A204.1 (cell line): ENCODE data around the gene AGK.
"Not testable (repeated sequence)": the region's sequence is repeated elsewhere in the genome, so short reads cannot be mapped to it uniquely, and the experiment has no call there.

Experiments
- FAIRE-seq: peaks from 2 replicates; lab custom pipeline; 2012; peaks lifted over from hg19 to GRCh38; lab: Jason Lieb, UNC

Gene AGK

DNA sequence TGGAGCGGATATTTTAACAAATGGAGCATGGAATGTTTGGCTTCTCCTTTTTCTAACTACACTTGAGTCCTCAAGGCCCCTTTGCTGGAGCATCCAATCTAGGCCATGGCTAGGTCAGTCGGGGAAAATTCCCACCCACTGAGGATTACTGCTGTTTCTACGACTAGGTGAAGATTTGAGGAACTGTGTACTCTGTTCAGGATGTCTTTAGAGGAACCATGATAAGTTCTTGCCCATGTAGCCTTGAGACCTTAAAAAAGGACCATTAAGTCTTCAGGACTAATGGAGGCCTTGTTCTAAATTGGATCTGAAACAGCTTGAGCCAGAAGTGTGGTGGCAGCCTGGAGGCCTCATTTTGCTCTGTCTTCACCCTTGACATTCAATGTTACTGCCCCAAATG lies 6.2 kb downstream of the AGK start:
- FAIRE-seq = no peak

DNA sequence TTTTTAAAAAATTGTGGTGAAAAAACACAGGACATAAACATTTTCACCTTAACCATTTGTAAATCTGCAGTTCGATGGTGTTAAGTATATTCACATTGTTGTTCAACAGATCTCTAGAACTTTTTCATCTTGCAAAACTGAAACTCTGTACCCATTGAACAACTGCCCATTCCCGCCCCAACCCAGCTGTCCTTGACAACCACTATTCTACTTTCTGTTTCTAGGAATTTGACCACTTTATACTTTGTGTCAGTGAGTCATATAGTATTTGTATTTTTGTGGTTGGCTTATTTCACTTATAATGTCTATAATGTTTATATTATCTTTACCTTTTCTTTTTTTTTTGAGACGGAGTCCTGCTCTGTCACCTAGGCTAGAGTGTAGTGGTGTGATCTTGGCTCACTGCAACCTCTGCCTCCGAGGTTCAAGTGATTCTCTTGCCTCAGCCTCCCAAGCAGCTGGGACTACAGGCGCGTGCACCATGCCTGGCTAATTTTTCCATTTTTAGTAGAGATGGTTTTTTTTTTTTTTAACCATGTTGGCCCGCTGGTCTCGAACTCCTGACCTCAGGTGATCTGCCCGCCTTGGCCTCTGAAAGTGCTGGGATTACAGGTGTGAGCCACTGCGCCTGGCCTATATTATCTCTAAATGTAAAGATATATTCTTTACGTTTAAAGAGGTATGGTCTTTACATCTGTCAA lies 6.8 kb downstream of the AGK start:
- FAIRE-seq = not testable (repeated sequence)

DNA sequence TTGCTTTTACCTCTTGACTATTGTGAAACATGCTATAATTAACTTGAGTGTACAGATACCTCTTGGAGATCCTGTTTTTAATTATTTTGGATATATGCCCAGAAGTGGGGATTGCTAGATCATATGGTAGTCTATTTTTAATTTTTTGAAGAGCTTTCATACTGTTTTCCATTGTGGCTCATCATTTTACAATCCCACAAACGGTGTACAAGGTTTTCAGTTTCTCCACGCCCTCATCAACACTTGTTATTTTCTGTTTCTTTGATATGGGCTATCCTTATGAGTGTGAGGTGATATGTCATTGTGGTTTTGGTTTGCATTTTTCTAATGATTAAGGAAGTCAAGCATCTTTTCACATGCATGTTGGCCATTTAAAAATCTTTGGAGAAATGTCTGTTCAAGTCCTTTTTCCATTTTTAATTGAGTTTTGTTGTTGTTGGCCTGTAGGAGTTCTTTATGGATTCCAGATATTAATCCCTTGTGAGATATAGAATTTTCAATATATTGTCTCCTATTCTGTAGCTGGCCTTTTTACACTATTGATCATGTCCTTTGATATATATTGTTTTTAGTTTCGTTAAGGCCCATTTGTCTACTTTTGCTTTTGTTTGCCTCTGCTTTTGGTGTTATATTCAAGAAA lies 7.5 kb downstream of the AGK start:
- FAIRE-seq = no peak

DNA sequence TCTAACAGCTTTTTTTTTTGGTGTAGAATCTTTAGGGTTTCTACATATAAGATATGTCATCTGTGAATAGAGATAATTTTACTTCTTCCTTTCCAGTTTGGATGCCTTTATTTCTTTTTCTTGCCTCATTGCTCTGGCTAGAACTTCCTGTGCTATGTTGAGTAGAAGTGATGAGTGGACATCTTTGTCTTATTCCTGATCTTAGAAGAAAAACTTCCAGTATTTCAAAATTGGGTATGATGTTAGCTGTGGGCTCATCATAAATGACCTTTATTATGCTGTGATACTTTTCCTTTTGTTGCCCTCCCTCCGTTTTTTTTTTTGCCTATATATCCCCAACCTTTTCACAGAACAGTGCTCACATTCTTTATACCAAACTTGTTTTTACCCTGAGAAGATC lies 8.8 kb downstream of the AGK start:
- no peak for FAIRE-seq

DNA sequence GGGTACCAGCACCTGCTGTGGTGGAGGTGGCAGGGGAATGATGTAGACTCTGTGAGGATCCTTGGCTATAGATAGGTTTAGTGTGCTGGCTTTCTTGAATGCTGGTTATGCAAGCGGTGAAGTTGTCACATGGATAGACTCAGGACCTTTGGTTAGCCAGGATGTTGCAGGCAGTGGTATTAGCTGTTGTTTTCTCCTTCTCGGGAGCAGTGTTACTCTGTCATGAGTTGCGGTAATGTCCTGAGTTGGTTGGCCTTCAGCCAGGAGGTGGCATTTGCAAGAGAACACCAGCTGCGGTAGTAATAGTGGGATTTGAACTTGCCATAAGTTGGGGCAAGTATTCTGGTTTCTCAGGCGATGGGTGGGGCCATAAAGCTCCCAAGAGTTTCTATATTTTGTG lies 10.8 kb downstream of the AGK start:
- no peak for FAIRE-seq

DNA sequence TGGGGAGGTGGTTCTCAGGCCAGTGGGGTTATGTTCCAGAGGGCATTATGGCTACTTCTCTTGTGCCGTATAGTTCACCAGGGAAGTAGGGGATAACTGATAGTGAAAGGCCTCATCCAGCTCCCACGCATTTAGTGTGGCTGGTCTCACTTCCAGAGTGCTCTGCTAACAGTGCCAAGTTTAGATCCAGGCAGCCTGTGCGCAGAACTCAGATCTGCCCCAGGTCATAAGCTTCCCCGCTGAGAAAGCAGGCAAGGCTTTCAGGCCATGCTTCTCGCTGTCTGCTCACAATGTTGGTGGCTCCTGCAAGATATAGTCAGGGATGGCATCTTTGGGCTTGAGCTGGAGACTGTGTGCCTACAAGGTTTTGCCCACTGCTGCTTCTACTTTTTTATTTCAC lies 11.3 kb downstream of the AGK start:
- no peak for FAIRE-seq

DNA sequence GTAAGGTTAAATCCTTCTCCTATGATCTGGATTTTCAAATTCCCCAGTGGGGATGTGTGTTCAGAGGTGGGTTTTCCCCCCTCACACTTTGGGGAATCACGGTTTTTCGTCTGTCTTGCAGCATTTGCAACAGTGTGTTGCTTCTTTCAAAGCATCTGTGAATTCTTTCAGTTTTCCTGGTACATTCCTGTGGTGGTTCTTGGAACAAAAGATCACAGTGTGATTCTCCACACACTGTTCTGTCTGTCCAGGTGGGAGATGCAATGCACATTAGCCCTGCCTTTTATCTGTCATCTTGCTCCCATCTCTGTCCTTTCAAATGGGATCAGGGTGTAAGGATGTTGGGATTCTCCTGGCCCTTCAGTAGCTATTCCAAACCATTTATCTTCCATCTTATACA lies 11.8 kb downstream of the AGK start:
- no peak for FAIRE-seq

DNA sequence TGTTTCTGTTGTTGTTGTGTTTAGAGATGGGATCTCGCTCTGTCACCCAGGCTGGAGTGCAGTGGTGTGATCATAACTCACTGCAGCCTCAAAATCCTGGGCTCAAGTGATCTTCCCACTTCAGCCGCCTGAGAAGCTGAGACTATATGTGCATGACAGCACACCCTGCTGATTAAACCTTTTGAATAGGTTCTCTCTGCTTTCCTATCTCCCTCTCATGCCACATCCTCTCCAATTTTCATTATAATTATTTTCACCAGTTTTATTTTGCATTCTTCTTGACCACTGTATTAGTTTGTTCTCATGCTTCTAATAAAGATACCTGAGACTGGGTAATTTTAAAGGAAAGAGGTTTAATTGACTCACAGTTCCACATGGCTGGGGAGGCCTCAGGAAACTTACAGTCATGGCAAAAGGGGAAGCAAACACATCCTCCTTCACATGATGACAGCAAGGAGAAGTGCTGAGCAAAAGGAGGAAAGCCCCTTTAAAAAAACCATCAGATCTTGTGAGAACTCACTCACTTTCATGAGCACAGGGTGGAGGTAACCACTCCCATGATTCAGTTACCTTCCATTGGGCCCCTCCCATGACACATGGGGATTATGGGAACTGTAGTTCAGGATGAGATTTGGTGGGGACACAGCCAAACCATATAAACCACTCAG lies 12.9 kb downstream of the AGK start:
- no peak for FAIRE-seq

DNA sequence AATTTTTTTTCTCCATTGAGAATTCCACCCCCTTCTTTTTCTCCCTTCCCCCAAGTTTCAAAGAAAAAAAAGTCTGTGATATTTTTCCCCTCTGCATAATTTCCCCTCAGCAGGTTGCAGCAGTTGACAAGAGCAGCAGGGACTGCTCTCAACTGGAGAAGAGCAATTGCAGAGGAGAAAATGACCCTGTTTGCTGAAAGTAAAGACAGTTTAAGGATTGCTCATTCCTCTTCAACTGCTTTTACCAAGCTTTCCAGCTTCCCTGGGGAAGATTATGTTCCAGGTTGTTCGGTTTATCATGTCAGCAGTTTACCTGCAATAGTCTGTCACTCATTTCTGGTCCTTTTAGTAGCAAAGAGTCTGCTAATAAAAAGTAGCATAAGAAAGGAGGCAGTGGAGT lies 16.2 kb downstream of the AGK start:
- no peak for FAIRE-seq

DNA sequence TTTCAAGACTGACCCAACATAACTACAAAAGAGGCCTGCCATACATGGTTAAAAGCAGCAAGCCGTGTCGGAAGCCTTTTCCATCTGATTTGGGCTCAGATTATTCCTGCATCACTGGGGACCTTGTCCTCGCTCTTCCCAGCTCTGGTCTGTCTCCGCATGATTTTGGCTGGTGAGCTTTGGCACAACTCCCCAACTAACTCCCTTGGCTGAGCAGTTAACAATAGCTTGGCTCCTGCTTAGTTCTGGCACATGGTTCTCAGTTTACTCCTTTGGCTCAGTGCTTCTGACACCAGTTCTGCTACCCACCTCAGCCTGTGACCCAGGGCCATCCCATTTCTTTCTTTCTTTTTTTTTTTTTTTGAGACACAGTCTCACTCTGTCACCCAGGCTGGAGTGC lies 17.0 kb downstream of the AGK start:
- no peak for FAIRE-seq

DNA sequence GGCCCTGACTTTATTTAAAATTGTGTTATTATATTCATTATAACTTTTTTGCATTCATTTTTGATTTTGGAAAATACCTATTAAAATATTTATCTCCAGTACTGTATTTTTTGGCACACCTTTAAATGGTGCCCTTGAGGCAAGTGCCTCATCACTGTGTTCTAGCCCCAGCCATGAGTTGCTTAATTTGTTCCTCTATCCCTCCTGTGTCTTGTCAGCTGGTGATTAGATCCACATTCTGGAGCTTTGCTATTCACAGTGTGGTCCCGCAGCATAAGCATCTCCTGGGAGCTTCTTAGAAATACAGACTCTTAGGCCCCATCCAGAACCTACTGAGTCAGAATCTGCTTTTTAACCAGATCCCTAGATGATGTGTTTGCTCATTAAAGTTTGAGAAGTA lies 19.8 kb downstream of the AGK start:
- FAIRE-seq = no peak

DNA sequence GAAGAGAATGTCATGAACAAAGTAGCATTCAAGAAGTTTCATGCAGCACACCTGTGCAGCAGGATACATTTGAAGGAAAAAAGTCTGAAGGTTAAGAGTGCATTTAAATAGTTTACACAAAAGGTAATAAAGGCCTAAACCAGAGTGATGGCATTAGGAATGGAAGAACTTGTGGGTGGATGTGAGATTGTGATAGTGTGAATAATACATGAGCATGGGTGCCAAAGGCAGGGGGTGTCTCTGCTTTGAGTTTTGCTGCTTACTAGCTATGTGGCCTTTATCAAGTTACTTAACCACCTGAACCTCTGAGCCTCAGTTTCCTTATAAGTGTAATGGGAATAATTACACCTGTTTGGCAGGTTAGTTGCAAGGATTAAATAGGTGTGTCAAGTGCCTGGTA lies 21.0 kb downstream of the AGK start:
- FAIRE-seq = no peak

DNA sequence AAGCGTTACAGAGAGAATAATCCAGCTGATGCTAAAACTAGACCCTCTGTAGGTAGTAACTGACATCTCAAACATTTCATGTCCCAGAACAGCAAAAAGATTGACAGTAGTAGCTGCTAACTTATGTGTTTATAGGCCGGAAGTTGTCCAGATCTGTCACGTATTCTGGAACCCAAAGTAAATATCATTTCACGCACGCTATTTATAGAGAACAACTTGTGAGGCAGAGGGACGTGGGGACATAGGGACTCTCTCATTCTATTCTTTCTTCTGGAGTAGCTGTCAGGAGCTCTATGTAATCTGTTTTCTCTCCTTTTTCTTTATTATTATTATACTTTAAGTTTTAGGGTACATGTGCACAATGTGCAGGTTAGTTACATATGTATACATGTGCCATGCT lies 22.3 kb downstream of the AGK start:
- FAIRE-seq = no peak

DNA sequence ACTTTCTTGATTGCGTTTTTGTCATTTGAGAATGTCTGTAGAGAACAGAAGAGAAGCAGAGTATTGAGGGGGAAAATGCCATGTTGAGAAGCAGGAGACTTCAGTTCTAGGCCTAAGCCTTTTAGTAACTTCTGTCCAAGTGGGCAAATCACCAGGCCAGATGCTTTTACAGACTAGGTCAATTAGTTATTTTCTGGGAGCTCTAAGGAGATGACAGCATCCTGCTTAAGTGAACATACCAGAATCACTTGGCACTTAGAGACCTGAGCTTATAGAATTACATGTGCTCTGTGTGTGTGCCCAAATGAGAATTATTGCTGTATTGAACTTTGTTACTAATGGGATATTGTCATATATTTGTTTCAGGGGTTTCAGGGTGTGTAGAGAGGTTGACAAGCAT lies 24.0 kb downstream of the AGK start:
- FAIRE-seq = no peak

DNA sequence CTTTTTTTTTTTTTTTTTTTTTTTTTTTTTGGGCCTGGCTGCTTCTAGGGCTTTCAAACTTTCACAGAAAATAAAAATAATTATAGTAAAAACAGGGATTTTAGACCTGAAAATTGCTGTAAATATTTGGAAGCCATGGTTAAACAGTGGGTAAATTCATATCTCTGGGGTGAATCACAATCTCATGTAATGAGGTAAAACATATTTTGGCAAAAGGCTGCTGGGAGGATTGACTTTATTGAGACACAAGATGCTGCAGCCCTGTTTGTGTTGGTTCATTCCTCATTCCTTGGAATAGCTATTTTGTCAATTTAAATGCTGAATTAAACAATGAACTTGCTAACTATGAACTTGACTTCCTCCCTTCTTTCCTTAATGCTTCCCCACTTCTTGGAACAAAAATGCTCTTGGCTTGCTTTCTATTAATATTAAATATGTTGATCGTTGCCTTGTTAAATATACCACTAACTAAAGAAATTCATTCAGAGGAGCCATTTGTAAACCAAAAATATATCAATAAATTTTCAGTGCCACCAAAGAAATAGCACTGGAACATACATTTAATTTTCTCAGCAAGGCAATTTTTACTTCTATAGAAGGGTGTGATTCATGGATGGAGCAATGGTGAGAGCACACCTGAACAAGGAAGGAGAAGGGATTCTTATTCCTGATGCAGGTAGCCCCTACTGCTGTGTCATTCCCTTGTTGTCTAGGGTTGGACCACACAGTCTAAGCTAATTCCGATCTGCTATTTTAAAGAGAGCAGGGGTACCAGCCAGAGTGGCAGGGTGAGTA lies 24.6 kb downstream of the AGK start:
- no peak for FAIRE-seq

DNA sequence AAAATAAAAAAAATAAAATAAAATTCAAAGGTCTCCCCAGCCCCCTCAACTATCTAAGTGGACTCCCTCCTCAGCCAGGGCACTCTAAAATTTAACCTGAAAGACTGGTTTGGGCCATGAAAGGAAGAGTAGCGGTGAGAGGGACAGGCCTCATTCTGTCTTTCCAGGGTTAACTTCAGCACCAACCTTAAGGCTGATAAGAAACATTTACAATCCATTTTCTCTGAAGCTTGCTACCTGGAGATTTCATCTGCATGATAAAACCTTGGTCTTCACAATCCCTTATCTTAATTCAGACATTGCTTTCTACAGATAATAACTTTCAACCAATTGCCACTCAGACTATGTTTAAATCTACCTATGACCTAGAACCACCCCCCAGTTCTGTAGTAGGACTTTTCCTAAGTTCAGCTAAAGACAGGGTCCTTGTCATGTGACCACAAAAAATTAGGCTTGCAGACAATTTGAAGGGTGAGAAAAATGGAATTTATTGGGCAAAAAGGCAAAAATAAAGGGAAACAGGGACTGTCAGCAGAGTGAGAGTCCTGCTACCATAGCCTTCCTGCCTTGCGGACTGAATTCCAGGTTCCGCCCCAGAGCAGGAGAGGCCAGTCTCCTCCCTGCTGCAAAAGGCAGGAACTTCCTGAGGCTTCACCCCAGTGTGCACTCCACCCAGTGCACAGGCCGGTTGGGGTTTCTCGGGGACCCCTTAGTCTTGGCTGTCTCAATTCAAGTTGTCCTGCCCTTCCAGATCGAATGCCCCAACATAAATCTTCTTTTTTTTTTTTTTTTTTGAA lies 26.0 kb downstream of the AGK start:
- FAIRE-seq = no peak

DNA sequence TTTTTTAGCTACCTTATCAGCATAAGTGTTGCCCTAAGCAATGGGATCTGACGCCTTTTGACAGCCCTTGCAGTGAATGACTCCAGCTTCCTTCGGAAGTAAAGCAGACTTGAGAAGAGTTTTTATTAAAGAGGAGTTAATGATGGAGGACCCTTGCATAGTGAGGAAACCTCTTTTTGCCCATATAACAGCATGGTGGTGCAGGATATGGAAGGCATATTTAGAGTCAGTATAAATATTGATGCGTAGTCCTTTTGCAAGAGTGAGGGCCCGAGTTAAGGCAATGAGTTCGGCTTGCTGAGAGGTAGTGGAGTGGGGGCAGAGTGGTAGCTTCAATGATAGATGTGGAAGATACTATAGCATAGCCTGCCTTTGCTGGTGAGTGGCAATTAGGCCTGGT lies 28.7 kb downstream of the AGK start:
- FAIRE-seq = not testable (repeated sequence)

DNA sequence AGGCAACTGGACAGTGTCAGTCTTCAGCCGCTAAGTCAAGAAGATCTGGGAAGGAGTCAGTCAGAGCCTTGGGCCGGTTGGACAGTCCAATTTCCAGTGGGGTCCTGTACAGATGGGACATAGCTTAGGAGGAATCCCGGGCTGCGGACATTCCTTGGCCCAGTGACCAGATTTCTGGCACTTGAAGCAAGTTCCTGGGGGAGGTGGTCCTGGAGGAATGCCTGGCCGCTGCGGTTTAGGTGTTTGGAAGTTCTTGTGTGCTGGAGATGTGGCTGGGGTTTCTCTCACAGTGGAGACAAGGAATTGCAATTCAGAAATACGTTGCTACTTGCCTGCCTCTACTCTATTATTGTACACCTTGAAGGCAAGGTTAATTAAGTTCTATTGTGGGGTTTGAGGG lies 30.9 kb downstream of the AGK start:
- FAIRE-seq = not testable (repeated sequence)

DNA sequence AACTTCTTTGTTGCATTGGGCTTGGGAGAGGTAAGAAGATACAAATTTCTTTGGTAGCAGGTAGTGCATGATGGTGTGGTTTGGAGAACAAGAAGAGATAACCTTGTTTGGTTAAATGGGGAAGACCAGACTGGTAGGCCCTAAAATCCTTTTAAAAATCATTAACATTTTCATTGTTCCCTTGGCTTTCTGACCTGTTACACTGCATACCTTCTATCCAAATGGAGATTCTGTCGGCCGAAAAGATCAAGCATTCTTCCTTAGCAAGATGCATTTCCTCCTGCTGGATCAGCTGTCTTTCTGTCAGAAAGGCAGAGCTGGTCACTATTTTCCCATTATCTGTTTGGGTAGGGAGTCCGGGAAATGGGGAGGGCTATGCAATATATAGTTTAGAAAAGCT lies 33.7 kb downstream of the AGK start:
- no peak for FAIRE-seq

DNA sequence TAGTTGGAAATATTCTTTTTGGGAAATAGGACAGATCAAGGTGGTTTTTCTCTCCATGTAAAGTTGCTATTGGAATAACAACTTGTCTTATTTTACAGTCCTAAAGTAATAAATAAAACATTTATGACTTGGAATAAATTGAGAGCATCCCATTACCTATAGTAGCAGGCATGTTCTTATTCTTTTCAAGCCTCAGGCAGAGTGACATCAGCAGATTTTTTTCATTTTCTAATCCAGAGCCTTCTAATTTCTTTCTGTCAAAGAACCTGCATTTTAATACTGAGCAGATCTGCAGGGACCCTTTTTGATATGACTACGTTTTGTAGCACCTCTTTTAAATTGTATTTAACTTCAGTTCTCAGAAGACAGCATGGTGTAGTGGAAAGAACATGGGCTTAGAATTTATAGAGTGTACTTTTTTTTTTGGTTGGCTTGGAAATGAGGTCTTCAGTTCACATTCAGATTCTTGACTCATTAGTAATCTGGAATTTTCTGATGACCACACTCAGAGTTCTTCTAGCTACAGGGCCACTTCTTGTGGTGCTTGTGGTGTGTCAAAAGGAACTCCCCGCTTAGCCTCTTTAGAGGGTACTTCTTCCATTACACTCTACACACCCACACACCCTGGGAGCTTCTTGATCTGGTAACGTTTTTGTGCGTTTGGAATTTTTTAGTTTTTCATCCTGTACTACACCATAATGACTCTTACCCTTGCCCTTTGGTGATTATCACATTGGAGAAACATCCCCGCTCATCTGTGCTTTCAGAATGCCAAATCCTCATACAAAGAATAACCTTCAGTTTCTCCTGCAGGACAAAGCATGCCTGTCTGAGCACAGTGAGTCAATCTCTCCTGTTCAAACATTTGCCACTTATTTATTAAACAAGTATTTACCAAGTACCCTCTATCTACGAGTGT lies 34.6 kb downstream of the AGK start:
- FAIRE-seq = no peak

DNA sequence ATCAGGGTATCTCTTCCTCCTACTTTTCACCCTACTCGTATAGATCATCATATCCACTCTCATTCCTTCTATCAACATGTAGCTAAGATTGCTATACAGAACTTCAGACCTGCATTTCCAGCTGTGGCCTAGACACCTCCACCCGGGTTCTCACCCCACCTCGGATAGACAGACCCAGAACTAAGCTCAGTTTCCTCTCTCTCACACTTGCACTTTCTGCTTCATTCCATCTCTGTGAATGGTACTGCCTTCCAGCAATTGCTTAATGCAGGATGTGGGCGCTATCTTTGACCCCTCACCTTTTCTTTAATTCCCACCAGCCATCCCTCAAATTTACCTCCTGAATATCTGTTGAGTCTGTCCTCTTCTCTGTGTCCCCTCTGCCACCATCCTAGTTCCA lies 35.7 kb downstream of the AGK start:
- no peak for FAIRE-seq
